ENCODE measurements around the gene ARHGAP32.

ARHGAP32 gene

DNA sequence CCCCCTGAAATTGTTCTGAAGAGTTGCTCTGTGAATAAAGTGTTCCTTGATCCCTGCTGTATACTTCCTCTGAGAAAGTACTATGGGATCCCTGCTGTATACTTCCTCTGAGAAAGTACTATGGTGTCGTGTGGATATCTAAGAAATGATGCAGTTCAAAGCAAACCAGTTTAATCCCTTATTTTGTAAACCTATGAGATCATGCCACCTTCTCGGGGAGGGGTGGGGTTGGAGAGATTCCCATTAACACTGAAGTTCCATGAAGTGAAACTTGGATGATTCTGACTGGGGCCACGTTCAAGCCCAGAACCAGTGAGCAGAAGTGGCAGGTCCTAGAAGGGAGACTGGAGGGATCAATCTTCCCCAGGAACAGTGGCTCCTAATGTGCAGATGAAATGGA, 236.5 kb downstream of the ARHGAP32 start:
- Histone ChIP-seq H4K20me1 (ENCODE audit: insufficient read depth, low read length) (no peaks in the 10 kb centered on the region), H3K27me3 (ENCODE audit: low read depth, low read length) (peaks cover 67% of the 10 kb centered on the region), H3K9me3 (ENCODE audit: insufficient read depth, low read length) (no peaks in the 10 kb centered on the region), H3K27ac (ENCODE audit: low read length) (no peak overlapping the region), H3K9ac (ENCODE audit: low read length) (no peak overlapping the region), H3K36me3 (replicated peaks; ENCODE audit: low read depth, low read length) (no peaks in the 10 kb centered on the region), H2AFZ (ENCODE audit: low read depth, low read length) (no peak overlapping the region), H3K79me2 (ENCODE audit: low read length) (no peaks in the 10 kb centered on the region), H3K4me3 (ENCODE audit: low read length) (no peak overlapping the region), H3K4me1 (ENCODE audit: low read length) (peaks cover 12% of the 10 kb centered on the region), H3K4me2 (ENCODE audit: low read length) (no peak overlapping the region)
- TF ChIP-seq, protein P1, sequence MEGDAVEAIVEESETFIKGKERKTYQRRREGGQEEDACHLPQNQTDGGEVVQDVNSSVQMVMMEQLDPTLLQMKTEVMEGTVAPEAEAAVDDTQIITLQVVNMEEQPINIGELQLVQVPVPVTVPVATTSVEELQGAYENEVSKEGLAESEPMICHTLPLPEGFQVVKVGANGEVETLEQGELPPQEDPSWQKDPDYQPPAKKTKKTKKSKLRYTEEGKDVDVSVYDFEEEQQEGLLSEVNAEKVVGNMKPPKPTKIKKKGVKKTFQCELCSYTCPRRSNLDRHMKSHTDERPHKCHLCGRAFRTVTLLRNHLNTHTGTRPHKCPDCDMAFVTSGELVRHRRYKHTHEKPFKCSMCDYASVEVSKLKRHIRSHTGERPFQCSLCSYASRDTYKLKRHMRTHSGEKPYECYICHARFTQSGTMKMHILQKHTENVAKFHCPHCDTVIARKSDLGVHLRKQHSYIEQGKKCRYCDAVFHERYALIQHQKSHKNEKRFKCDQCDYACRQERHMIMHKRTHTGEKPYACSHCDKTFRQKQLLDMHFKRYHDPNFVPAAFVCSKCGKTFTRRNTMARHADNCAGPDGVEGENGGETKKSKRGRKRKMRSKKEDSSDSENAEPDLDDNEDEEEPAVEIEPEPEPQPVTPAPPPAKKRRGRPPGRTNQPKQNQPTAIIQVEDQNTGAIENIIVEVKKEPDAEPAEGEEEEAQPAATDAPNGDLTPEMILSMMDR (IDR thresholded peaks at IDR 0.05; ENCODE audit: low read depth, low read length) = no peak
- TF ChIP-seq EZH2phosphoT487 (IDR thresholded peaks at IDR 0.05; ENCODE audit: low read depth) = no peak

- peaks cover 12% of the 10 kb centered on the region for H3K4me1 ChIP-seq (ENCODE audit: low read length)
- no peaks in the 10 kb centered on the region for H3K9me3 ChIP-seq (ENCODE audit: insufficient read depth, low read length)
- no peaks in the 10 kb centered on the region for H3K79me2 ChIP-seq (ENCODE audit: low read length)
- no peaks in the 10 kb centered on the region for H3K36me3 ChIP-seq (replicated peaks; ENCODE audit: low read depth, low read length)
- H3K27ac ChIP-seq (ENCODE audit: low read length) = no peak overlapping the region
- no peak overlapping the region for H3K9ac ChIP-seq (ENCODE audit: low read length)
- H3K4me2 ChIP-seq (ENCODE audit: low read length) = no peak overlapping the region
- peaks cover 58% of the 10 kb centered on the region for H3K27me3 ChIP-seq (ENCODE audit: low read depth, low read length)
- TF ChIP-seq, protein P1 (IDR thresholded peaks at IDR 0.05; ENCODE audit: low read depth, low read length) = no peak
- no peak for TF ChIP-seq EZH2phosphoT487 (IDR thresholded peaks at IDR 0.05; ENCODE audit: low read depth)
- H4K20me1 ChIP-seq (ENCODE audit: insufficient read depth, low read length) = no peaks in the 10 kb centered on the region
- H3K4me3 ChIP-seq (ENCODE audit: low read length) = no peak overlapping the region
- no peak overlapping the region for H2AFZ ChIP-seq (ENCODE audit: low read depth, low read length)
These were observed 239.0 kb downstream of the ARHGAP32 start for GRCh38 chr11:128953151-128953550.

DNA sequence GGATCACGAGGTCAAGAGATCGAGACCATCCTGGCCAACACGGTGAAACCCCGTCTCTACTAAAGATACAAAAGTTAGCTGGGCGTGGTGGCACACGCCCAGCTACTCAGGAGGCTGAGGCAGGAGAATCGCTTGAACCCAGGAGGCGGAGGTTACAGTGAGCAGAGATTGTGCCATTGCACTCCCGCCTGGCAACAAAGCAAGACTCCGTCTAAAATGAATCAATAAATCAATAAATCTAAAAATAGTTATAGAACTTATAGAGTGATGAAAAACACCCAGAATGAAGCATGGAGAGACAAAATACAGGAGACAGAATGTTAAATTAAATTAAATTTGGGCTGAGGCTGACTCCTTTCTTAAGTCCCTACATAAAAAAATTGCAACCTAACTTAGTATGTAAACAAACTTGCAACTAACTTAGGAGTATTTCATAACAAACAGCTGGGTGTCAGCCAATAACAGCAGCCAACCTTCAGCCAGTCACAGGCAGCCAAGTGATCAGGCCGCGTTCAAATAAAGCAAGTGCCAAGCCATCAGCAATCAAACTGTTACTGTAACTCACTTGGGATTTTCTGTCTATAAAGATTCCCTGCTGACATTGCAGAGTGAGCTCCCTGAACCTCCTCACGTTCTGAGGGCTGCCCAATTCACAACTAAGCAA, 242.2 kb downstream of the ARHGAP32 start:
- H3K36me3 ChIP-seq (replicated peaks; ENCODE audit: low read depth, low read length) = no peaks in the 10 kb centered on the region
- H3K4me1 ChIP-seq (ENCODE audit: low read length) = peaks cover 7% of the 10 kb centered on the region
- H2AFZ ChIP-seq (ENCODE audit: low read depth, low read length) = no peak overlapping the region
- H3K27me3 ChIP-seq (ENCODE audit: low read depth, low read length) = peaks cover 36% of the 10 kb centered on the region
- H3K9me3 ChIP-seq (ENCODE audit: insufficient read depth, low read length) = no peaks in the 10 kb centered on the region
- no peaks in the 10 kb centered on the region for H3K79me2 ChIP-seq (ENCODE audit: low read length)
- H3K4me3 ChIP-seq (ENCODE audit: low read length) = no peak overlapping the region
- H3K4me2 ChIP-seq (ENCODE audit: low read length) = no peak overlapping the region
- H4K20me1 ChIP-seq (ENCODE audit: insufficient read depth, low read length) = no peaks in the 10 kb centered on the region
- H3K9ac ChIP-seq (ENCODE audit: low read length) = no peak overlapping the region
- TF ChIP-seq, protein P1 (IDR thresholded peaks at IDR 0.05; ENCODE audit: low read depth, low read length) = no peak
- TF ChIP-seq EZH2phosphoT487 (IDR thresholded peaks at IDR 0.05; ENCODE audit: low read depth) = no peak
- no peak overlapping the region for H3K27ac ChIP-seq (ENCODE audit: low read length)

DNA sequence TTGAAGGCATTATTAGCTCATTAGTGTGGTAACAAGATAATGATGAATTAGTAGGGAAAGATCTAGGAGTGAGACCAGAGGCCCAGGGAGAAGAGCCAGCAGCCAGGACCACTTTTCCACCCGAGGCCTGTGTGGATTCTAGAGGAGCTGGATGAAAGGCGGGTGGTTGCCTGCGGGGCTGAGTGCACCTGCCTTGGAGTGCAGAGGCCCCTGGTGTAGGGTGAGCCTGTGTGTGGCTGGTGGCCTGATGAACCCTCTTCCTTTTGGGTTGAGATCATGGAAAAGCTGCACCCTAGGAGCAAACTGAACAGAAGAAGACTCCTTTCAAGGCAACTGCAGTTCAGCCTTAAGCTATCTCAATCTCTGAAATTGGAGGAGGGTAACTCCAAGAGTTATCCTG, 243.5 kb downstream of the ARHGAP32 start:
- no peaks in the 10 kb centered on the region for H3K36me3 ChIP-seq (replicated peaks; ENCODE audit: low read depth, low read length)
- H4K20me1 ChIP-seq (ENCODE audit: insufficient read depth, low read length) = no peaks in the 10 kb centered on the region
- TF ChIP-seq, protein P1 (IDR thresholded peaks at IDR 0.05; ENCODE audit: low read depth, low read length) = peak; percentile 52
- no peak for TF ChIP-seq EZH2phosphoT487 (IDR thresholded peaks at IDR 0.05; ENCODE audit: low read depth)
- no peak overlapping the region for H3K27ac ChIP-seq (ENCODE audit: low read length)
- H3K27me3 ChIP-seq (ENCODE audit: low read depth, low read length) = peaks cover 23% of the 10 kb centered on the region
- no peaks in the 10 kb centered on the region for H3K4me1 ChIP-seq (ENCODE audit: low read length)
- no peaks in the 10 kb centered on the region for H3K79me2 ChIP-seq (ENCODE audit: low read length)
- H2AFZ ChIP-seq (ENCODE audit: low read depth, low read length) = no peak overlapping the region
- no peak overlapping the region for H3K4me3 ChIP-seq (ENCODE audit: low read length)
- no peak overlapping the region for H3K9ac ChIP-seq (ENCODE audit: low read length)
- H3K4me2 ChIP-seq (ENCODE audit: low read length) = no peak overlapping the region
- no peaks in the 10 kb centered on the region for H3K9me3 ChIP-seq (ENCODE audit: insufficient read depth, low read length)
